Ascending aorta (tissue), 2 donors: ENCODE measurements around the gene TEX52. TPM values are rescaled to one million over a fixed set of nuclear protein-coding genes. Genes with fewer than 3 reads are reported as not detected.

ENCODE experiments used
- DNase-seq, 2 donors: peaks; one replicate each; pipeline ENCODE4 v3.0.0-alpha.2; 2019; ENCODE audit warnings: low spot score in 2 of 2
- H3K27ac ChIP-seq, 2 donors: fragments of 200-600 bp; sonication (generic); one replicate each; pipeline ENCODE4 v1.5.1; 2016 to 2017; ENCODE audit warnings: mild to moderate bottlenecking in 1 of 2
- H3K27me3 ChIP-seq: fragments of 200-600 bp; sonication (generic); one replicate; pipeline ENCODE4 v1.5.1; 2017
- H3K36me3 ChIP-seq, 2 donors: fragments of 200-600 bp; sonication (generic); one replicate each; pipeline ENCODE4 v1.5.1; 2016
- H3K4me1 ChIP-seq, 2 donors: fragments of 200-600 bp; sonication (generic); one replicate each; pipeline ENCODE4 v1.5.1; 2016 to 2017; ENCODE audit warnings: mild to moderate bottlenecking in 1 of 2
- H3K4me3 ChIP-seq, 2 donors: fragments of 200-600 bp; sonication (generic); one replicate each; pipeline ENCODE4 v1.5.1; 2016 to 2017; ENCODE audit warnings: mild to moderate bottlenecking in 1 of 2
- H3K9me3 ChIP-seq, 2 donors: fragments of 200-600 bp; sonication (generic); one replicate each; pipeline ENCODE4 v1.5.1; 2016
- CTCF ChIP-seq, 3 experiments: fragments of 200-600 bp in 2 of 3; fragments of 450-650 bp in 1 of 3; sonication (generic) in 2 of 3; IDR thresholded peaks; one replicate each; pipeline ENCODE4 v1.5.1; 2016 to 2019; ENCODE audit warnings: antibody characterized with exemption in 3 of 3, mild to moderate bottlenecking in 1 of 3, moderate library complexity in 1 of 3
- intact Hi-C: fragments of 100-400 bp; cut with DNase I; formaldehyde crosslinking; loops from one replicate; pipeline ENCODE4 v1.15.1; 2023
- total RNA-seq: library from RNA; depleted of rRNA; stranded (reverse); fragments of >200 nt; gene quantifications from one replicate; pipeline ENCODE4 v1.1.0, GENCODE V29; 2016

Gene TEX52
- total RNA-seq, 1 donor from 2014 or later: not detected

GRCh38 chr12:2890388-2891239, 33.8 kb upstream of the TEX52 start, which contains the start of gene TULP3:
Gene TULP3 (plus strand): TSS chr12:2890891. CDS start chr12:2890948, 57 bp downstream.
- H3K4me3 ChIP-seq: peak within 1 kb of the TSS; percentile 62 to 93
- intact Hi-C loops: loop anchor here (1.0 to 10.0 kb wide), 5 partner anchors 13 to 1384 kb away; partner anchors contain the start of genes CCND2, FOXM1, ITFG2 and RHNO1
- no peaks in the 10 kb centered on the region for H3K27me3 ChIP-seq
- H3K9me3 ChIP-seq: no peaks in the 10 kb centered on the region
- peak; percentile 96 to 99 for DNase-seq
- TF ChIP-seq CTCF (IDR thresholded peaks at IDR 0.05): no peak
- H3K4me1 ChIP-seq: peaks cover 0 to 26% of the 10 kb centered on the region in 2 donors
- H3K36me3 ChIP-seq: no peaks in the 10 kb centered on the region
- H3K27ac ChIP-seq: peak within 1 kb of the TSS; percentile 94 to 97

GRCh38 chr12:2890001-2890387, 33.2 kb upstream of the TEX52 start:
- TF ChIP-seq CTCF (IDR thresholded peaks at IDR 0.05): no peak
- Histone ChIP-seq H3K4me3 (peak overlapping the region; percentile 62 to 93), H3K27ac (peak overlapping the region; percentile 94 to 97), H3K27me3 (no peaks in the 10 kb centered on the region), H3K9me3 (no peaks in the 10 kb centered on the region), H3K36me3 (no peaks in the 10 kb centered on the region), H3K4me1 (peaks cover 0 to 23% of the 10 kb centered on the region in 2 donors)
- no peak for DNase-seq
- intact Hi-C loops: loop anchor here (1.0 to 10.0 kb wide), 5 partner anchors 13 to 1385 kb away; partner anchors contain the start of genes CCND2, FOXM1, ITFG2 and RHNO1

GRCh38 chr12:2886768-2887450, 30.1 kb upstream of the TEX52 start:
- intact Hi-C loops: loop anchor here (5.0 kb wide), 1 partner anchor 55 kb away; no protein-coding TSS in a partner anchor
- H3K4me1 ChIP-seq: peaks cover 0 to 8% of the 10 kb centered on the region in 2 donors
- H3K4me3 ChIP-seq: no peak overlapping the region
- H3K27ac ChIP-seq: no peak overlapping the region
- H3K36me3 ChIP-seq: no peaks in the 10 kb centered on the region
- TF ChIP-seq CTCF (IDR thresholded peaks at IDR 0.05): no peak
- no peak for DNase-seq
- no peaks in the 10 kb centered on the region for H3K9me3 ChIP-seq
- H3K27me3 ChIP-seq: no peaks in the 10 kb centered on the region

- Histone ChIP-seq H3K4me3 (no peak overlapping the region), H3K36me3 (no peaks in the 10 kb centered on the region), H3K27ac (no peak overlapping the region), H3K27me3 (no peaks in the 10 kb centered on the region), H3K4me1 (no peaks in the 10 kb centered on the region), H3K9me3 (no peaks in the 10 kb centered on the region)
- DNase-seq: no peak
- intact Hi-C loops: loop anchor here (1.0 to 5.0 kb wide), 2 partner anchors 57 to 149 kb away; no protein-coding TSS in a partner anchor
- TF ChIP-seq CTCF (IDR thresholded peaks at IDR 0.05): no peak
Measured at GRCh38 chr12:2884810-2885209, 28.0 kb upstream of the TEX52 start.

GRCh38 chr12:2879853-2880252, 23.0 kb upstream of the TEX52 start:
- intact Hi-C loops: loop anchor here (5.0 kb wide), 1 partner anchor 77 kb away; the partner anchor contains the start of gene TEAD4
- Histone ChIP-seq H3K9me3 (no peaks in the 10 kb centered on the region), H3K27me3 (no peaks in the 10 kb centered on the region), H3K4me1 (peaks cover 0 to 16% of the 10 kb centered on the region in 2 donors), H3K4me3 (no peak overlapping the region), H3K27ac (no peak overlapping the region), H3K36me3 (no peaks in the 10 kb centered on the region)
- no peak for TF ChIP-seq CTCF (IDR thresholded peaks at IDR 0.05)
- DNase-seq: no peak
